Stimulated activated CD4-positive, alpha-beta T cell treated with anti-CD3 and anti-CD28 coated beads, Interleukin-12 subunit alpha, Interleukin-12 subunit beta, amount 100 ng/mL, for 4 hours (primary cell): ENCODE data around the gene CMPK1.
"Not testable (repeated sequence)": the region's sequence is repeated elsewhere in the genome, so short reads cannot be mapped to it uniquely, and the experiment has no call there.

Experiments
- DNase-seq: peaks from one replicate; pipeline ENCODE4 v3.0.0-alpha.2; 2020

CMPK1 gene

DNA sequence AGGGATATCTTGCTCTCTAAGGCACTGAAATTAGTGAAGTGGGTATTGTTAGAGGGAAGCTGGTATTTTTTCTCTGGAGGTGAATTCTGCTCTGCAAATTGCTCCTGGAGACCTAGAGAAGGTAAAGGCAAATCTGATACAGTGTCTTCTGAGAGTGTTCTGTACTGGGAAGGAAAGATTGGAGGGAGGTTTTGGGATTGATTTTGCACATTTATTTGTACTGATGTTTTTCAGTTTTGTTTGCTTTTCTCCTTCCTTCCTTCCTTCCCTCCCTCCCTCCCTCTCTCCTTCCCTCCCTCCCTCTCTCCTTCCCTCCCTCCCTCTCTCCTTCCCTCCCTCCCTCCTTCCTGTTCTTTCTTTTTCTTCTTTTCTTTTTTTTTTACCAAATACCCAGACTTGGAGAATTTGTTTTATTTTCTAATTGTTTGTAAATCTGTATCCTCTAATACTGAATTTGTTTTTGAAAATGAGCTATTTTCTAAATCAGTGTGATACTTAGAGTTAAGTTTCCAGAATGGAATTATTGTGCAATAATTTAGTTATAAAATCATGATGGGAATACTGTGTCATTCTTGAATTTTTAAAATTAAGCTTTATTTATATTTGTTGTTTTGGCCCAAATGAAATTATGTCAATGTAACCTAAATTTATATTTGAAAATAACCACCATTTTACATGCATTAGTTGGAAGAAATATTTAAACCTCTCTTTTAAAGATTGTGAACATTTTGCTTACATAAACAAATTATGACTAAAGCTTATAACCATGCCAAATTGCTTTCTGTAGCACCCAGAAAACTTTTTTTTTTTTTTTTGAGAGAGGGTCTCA is 4.9 kb downstream of the CMPK1 start:
- DNase-seq: no peak

DNA sequence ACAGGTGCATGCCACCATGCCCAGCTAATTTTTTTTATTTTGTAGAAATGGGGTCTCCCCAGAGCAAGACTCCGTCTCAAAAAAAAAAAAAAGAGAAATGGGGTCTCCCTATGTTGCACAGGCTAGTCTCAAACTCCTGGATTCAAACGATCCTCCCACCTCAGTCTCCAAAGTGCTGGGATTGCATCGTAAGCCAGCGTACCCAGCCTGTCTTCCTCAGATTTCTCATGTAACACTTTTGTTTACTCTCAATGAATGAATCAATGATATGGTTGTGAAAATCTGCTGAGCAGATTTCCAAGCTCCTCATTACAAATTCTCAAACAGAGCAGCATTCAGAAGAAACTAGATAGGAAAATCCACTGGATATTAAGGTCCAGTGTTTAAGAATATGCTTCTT is 6.6 kb downstream of the CMPK1 start:
- DNase-seq: no peak

DNA sequence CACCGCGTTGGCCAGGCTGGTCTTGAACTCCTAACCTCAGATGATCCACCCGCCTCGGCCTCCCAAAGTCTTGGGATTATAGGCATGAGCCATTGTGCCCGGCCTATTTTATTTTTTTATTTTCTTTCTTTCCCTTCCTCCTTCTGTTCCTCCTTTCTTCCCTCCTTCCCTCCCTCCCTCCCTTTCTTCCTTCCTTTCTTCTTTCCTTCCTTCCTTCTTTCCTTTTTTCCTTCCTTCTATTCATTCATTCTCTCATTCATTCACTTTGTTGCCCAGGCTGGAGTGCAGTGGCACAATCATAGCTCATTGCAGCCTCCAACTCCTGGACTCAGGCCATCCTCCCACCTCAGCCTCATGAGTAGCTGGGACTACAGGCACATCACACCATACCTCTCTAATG is 13.4 kb downstream of the CMPK1 start:
- DNase-seq: not testable (repeated sequence)

DNA sequence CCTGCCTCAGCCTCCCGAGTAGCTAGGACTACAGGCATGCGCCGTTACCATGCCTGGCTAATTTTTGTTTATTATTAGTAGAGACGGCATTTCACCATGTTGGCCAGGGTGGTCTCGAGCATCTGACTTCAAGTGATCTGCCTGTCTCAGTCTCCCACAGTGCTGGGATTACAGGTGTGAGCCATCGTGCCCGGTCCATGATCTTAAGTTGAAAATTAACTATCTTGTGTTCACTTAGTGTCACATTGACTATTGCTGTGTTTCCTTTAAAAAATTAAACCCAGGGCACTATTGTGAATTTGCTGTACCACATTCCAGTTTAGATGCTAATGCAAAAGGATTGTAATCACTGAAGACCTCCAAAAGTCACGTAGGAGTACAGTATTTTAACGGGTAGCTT is 14.1 kb downstream of the CMPK1 start:
- DNase-seq: no peak

DNA sequence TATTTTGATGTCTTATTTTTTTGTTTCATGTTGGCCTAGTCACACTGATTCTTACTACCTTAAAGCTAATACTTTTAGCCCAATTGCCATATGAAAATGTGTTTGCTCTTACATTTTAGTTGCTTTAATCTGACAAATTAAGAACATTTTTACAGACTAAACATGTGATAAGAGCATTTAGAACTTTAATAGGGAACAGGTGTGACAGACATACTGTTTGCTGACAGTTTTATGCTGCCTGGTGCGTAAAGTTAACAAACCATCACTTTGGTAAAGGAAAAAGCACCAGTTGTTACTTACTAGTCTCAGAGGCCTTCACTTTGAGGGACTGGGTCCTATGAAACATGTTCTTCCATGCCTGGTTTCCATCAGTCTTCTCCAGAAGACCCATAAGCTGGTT is 14.7 kb downstream of the CMPK1 start:
- no peak for DNase-seq

DNA sequence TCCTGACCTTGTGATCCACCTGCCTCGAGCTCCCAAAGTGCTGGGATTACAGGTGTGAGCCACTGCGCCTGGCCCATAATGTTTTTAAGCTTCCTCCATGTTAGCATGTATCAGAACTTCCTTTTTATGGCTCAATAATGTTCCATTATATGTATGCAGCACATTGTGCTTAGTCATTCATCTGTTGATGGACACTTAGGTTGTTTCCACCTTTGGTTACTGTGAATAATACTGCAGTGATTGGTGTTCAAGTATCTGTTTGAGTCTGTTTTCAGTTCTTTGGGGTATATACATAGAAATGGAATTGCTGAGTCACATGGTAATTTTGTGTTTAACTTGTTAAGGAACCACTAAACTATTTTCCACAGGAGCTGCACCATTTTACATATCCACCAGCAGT is 17.7 kb downstream of the CMPK1 start:
- no peak for DNase-seq

DNA sequence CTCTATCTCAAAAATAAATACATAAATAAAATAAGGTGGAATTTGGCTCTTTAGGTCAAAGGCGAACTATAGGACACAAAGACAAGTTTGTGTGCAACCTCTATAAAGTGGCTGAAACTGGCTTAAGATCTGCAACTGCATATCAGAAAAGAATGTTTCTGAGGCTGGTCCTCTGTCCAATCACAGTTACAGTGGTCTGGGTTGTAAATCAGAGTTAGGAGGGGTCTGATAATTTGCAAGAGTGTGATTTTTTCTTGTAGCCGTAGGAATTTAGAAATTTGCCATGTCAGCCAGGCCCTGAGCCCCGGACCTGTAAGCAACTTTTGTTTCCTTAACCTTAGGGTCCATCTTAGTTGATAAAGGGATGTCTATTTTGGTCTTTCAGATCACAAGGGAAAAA is 27.8 kb downstream of the CMPK1 start:
- no peak for DNase-seq

DNA sequence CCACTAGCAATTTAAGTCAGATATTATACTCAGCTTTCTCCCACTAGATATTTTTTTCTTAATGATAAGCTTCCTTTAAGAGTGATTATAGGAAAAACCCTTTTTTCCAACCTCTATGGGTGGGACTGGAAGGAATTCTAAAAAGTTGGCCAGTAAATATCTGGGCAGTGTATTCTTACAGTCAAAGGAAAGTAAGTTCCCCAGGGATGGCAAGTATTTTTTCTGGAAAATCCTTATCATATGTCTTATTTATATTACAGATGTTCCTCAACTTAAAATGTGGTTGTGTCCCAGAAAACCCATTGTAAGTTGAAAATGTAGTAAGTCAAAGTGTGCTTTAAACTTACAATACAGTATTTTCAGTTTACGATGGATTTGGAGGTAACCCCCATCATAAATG is 29.2 kb downstream of the CMPK1 start:
- no peak for DNase-seq

DNA sequence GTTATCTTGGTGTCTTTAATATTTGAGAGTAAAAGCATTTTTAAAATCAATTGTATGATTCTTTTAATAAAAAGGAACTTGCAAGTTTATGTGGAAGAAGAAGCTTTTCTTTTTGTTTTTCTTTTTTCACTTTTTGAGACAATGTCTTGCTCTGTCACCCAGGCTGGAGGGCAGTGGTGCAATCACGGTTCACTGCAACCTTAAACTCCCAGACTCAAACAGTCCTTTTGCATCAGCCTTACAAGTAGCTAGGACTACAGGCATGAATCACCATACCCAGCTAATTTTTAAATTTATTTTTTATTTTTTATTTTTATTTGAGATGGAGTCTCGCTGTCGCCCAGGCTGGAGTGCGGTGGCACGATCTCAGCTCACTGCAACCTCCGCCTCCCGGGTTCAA is 34.1 kb downstream of the CMPK1 start:
- DNase-seq: no peak

DNA sequence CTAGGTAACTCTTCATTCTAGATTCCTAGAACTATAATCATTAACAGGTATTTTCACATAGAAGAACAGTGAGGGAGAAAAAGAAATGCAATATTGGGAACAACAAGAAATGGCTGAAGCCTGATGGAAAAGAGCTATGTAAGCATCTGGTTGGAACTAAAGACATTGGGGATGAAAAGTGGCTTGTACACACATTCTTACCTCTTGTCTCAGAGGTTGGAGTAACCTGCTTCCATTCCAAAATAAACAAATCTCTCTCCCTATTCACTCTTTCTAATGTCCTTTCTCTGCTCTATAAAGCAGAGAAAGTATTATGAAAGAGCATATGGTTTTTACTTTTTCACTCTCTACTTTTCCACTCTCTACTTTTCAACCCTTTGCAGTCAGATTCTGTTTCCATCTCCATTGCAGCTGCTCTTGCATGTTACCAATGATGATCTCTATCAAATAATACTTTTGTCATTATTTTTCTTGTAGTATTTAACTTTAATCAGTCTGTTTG is 37.5 kb downstream of the CMPK1 start:
- DNase-seq: no peak

DNA sequence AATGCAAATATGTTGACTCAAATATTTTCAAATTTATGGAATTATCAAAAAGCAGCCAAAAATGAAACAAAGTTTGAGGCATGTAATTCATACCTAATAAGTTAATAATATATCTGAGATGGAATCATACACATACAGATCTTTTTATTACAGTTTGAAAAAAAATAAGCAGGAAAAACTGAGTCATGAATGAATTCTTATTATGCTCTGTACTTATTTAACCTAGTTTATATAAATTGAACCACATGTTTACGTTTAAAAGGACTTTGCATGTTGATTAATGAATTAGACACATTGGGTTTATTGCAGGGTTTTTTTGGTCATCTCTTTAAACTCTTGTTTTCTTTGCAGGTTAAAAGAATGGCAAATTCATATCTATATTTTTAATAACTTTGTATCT is 40.9 kb downstream of the CMPK1 start:
- no peak for DNase-seq

DNA sequence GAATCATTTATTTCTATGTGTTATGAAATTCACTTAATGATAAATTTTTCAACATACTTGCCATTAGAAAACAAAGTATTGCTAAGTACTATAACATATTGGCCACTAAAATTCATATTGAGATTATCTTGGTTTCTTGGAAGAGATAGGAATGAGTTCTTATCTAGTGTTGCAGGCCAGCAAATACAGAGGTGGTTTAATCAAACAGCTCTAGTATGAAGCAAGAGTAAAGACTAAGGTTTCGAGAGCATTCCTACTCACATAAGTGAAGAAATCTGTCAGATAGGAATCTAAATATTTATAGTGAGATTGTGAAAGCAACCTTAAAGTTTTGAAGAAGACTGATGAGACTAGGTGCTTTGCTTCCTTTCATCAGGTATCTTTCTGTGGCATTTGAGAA is 44.6 kb downstream of the CMPK1 start:
- DNase-seq: no peak

DNA sequence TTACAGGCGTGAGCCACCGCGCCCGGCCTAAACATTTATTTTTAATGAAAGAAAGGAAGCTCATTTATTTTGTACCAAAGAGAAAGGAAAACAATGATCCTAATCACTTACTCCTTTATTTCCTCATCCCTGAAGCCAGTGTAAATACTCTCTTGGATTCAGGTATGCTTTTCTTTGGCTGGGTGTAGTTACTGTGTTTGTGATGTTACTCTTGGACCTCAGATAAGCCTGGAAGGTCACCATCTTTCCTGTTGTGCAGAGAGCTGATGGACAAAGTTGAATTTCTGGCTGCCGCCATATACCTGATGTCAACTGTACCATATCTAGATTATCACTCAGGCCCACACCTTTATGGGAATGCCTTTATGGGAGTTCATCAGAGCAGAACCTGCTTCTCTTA is 47.1 kb downstream of the CMPK1 start:
- no peak for DNase-seq

DNA sequence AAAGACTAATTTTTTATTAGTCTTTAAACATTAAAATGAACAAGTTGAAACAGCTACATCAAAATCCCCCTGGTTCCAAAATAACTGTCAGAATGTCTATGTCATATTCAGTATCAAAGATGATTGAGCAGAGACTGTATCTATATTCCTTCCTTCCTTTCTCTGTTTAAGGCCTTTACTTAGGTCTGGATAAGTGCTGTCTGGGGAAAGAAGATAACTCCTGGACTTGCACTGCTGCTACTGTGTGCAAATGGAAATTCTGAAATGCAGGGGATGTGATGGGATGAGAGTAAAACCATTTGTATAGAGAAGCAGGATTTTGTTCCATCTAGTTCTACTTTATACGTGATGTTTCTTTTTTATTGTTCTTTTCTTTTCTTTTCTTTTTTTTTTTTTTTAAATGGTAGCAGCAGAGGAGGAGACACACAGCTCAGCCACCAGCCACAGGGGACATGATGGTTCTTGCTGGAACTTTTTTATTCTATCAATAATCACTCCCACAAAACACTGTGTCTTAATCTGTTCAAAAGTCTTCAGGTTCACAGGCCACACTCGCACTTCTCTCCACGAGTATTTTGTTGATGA is 48.9 kb downstream of the CMPK1 start:
- DNase-seq: no peak

DNA sequence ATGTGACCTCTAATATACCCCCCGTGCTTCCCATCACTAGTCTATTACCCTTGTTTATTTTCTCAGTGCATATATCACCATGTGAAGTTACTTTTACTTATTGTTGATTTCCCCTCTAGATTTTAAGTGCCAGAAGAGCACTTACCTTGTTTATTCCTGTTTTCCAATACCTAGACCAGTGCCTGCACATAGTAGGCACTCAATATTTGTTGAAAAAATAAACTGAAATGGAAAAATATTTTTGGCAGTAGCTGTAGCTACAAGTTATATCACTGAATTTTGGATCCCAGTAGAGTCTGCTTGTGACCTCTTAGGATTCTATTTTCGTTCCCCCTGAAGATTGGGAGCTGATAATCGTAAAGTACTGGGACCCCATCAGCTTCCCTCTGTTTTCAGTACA is 50.5 kb downstream of the CMPK1 start:
- DNase-seq: no peak

DNA sequence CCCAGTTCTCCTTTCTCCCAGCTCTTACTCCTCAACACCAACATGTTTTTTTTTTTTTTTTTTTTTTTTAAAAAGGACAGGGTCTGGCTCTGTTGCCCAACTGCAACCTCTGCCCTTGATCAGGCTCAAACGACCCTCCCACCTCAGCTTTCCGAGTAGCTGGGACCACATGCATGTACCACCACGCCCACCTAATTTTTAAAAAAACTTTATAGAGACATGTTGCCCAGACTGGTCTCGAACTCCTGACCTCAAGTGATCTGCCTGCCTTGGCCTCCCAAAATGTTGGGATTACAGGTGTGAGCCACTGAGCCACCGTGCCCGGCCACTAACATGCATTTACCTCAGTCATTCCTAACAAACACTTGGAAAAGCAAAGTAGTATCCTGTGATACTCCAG is 51.4 kb downstream of the CMPK1 start:
- no peak for DNase-seq

DNA sequence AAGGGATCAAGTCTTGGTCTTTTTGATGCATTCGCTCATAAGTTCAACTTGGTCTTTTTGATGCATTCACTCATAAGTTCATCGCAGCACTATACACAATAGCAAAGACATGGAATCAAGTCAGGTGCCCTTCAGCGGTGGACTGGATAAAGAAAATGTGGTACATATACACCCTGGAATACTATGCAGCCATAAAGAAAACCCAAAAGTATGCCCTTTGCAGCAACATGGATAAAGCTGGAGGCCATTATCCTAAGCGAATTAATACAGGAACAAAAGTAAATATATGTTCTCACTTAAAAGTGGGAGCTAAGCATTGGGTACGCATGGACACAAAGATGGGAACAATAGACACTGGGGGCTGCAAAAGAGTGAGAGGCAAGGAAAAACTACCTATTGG is 52.7 kb downstream of the CMPK1 start:
- no peak for DNase-seq

DNA sequence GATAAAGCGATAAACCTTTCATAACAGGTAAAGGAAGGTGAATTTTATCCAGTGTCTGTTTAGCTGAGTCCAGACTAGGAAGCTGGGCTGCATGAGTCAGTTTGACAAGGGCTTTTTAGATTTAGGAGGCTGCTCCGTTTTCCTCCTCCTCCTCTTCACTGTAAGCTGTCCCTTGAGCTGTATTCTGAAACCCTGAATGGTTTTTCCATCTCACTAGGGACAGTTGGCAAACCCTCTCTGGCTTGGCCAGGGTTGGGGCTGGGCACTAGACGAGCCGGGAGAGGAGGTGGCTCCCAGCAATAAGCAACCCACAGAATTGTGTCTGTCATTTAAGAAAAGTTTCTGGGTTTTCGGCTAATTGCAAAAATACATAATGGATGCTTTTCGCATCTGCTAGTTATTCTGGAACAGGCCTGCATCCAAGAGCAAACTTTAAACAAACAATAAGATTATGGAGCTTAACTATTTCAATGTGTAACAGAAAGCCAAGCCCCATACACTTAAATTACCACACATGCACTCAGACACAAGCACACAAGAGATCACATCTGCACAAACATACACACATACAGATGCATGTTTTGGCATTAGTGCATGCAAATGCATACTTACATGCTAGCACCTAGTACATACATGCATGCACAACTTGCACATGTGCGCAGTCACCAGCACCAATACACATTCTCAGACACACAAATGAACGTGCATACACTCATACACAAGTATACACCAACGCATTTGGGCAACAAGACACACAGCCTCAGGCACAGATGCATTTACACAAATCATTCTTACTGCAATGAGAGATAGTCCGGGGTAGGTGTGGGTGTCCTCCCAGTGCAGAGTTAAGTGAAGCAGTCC is 54.7 kb downstream of the CMPK1 start:
- DNase-seq: no peak

DNA sequence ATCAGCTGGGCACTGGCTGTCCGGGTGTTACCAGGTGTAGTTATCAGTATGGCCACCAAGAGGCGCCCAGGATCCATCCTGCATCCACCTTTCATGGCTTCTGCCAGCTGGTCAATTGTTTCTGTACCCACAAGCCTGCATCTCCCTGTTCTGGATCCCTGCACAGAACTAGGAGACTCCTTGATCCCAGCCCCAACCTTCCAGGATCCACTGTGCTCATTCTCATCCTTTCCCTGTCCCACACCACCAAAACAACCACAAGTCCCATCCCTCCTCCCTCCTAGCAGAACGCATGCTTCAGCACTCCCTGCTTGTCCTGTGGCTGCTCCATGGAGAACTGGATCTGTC is 55.3 kb downstream of the CMPK1 start:
- DNase-seq: peak; percentile 32

DNA sequence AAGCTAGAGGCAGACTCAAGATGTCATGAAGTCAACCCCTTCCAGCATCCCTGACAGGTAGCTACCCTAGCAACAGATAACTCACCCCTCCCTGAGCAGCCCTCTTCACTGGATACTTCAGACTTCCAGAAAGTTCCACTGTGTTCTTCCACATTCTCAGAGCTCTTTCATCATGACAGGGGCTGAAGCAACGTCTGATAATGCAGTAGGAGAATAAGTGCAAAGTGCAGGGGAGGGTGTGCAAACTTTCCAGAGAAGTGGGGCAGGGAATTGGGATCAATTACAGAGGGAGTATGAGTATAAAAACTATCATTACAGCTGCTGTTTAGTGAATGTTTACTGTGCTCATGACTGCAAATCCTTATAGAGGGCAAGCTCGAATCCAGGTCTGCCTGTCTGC is 56.1 kb downstream of the CMPK1 start:
- no peak for DNase-seq

DNA sequence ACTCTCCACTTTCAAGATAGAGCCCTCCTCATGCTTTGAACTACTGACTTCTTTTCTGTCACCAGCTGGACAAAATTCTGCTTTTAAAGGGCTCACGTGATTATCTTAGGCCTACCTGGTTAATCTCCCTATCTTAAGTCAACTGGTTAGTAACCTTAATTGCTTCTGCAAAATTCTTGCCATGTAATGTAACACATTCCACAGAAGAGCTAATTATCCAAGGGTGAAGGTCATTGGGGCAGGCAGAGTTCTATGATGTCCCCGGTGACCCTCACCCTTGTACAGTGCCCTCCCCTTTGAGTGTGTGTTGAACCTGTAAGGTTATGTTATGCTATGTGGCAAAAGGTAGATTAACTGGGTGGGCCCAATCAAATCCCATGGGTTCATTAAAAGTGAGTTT is 57.3 kb downstream of the CMPK1 start:
- no peak for DNase-seq

DNA sequence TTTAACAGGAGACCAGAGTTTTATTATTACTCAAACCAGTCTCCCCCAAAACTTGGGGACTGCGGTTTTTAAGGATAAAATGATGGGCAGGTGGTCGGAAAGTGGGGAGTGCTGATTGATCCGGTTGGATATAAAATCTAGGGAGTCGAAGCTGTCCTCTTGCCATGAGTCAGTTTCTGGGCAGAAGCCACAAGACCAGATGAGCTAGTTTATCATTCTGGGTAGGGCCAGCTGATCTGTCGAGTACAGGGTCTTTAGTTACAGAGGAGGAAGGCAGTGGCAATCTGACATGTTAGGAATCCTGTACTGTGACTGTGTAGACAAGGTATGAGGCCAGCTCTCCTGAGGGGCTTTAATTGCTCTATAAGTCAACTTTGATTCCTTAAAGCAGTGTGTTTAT is 59.6 kb downstream of the CMPK1 start:
- DNase-seq: no peak

DNA sequence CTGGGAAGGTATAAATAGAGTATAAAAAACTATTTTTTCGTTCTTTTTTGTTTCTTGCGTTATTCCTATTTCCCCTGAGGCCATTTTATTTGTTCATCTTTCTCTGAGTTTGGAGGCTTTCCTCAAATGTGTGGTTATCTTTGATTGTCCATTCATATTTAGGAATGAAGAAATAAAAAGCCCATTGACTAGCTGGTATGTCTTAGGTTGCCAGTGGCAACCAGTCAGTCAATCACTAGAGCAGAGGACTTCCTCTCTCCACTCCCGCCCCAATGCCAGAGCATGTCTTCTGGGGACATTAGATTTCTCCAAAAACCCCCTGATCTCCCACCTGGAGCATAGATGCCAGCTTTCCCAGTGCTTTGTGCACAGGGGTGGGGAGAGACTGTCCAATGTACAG is 61.8 kb downstream of the CMPK1 start:
- DNase-seq: no peak

DNA sequence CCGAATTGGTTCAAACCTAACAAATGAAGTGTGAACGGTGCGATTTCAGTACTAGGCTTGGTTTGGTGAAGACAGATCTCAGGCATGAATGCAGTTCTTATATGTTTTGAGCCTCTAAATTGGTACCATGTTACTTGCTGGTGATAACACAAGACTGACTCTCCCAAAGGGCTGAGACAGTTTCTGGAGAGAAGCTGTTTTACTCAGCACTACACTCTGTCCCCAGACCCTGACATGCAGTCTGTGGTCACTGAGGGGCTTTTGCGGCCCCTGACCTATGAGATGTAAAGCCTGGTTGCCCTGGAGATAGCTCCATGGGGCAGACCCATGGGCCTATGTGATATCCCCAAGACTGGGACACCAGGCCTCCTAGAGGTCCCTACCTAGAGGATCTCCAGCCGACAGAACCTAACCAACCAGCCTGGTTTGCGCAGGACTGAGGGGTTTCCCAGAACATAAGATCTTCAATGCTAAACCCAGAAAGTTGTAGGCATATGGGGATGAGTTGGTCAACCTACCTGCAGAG is 63.1 kb downstream of the CMPK1 start:
- no peak for DNase-seq
